Hematopoietic multipotent progenitor cell treated with erythropoietin and hydrocortisone succinate and interleukin-3 and kit ligand, for 8 days (in vitro differentiated cells): ENCODE results near the gene ZNF629.

Experiments
- DNase-seq: peaks from one replicate; pipeline ENCODE4 v3.0.0-alpha.2; 2015

Gene ZNF629

DNA sequence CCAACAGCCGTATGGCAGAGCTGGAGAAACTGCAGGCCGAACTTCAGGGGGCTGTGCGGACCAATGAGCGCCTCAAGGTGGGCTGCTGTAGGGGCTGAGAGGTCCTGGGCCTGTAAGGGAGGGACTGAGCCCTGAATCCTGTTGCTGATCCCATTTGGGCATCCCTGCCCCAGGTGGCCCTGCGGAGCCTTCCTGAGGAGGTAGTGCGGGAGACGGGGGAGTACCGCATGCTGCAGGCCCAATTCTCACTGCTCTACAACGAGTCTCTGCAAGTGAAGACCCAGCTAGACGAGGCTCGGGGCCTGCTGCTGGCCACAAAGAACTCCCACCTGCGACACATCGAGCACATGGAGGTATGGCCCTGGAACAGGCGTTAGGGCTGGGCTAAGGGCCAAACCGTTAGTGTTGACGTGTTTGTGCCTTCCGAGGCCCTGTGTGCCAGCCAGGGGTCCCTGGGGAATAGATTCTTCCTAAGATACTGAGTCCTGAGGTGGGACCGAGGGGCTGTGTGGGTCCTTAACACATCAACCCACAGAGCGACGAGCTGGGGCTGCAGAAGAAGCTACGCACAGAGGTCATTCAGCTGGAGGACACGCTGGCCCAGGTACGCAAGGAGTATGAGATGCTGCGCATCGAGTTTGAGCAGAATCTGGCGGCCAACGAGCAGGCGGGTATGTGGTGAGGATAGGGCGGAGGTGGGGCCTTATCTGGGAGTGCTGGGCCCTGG is 20.6 kb downstream of the ZNF629 start:
- peak; percentile 92 for DNase-seq

DNA sequence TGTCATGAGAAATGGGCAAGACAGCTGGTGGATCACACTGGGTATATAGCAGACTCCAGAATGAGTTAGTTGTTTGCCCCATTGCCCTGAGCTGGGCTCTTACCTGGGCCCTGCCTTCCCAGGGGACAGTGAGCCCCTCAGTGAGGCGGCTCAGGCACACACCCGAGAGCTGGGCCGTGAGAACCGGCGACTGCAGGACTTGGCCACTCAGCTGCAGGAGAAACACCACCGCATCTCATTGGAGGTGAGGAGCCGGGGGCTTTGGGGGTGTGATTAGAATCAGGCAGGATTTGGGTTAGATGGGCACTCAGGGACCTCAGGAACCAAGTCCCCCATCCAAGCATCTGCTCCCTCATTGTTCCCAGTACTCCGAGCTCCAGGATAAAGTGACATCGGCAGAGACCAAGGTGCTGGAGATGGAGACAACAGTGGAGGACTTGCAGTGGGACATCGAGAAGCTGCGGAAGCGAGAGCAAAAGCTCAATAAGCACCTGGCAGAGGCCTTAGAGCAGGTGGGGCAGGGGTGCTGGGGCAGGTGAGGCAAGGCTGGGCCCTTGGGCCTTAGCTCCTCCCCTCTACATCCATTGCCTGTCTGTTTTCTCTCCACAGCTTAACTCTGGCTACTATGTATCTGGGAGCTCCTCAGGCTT is 22.1 kb downstream of the ZNF629 start:
- DNase-seq = no peak

DNA sequence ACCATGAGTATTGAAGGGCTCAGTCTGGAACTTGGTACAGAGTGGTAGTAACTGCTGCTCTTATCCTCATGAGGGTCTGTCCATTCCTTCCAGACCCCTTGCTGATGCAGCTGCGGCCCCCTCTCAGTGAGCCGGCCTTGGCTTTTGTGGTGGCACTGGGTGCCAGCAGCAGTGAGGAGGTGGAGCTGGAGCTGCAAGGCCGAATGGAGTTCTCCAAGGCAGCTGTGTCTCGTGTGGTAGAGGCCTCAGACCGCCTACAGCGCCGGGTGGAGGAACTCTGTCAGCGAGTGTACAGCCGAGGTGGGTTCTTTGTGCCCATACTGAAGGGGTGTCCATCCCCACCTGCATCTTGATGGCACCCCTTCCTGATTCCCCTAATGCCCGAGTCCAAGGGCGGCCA is 22.9 kb downstream of the ZNF629 start:
- no peak for DNase-seq

DNA sequence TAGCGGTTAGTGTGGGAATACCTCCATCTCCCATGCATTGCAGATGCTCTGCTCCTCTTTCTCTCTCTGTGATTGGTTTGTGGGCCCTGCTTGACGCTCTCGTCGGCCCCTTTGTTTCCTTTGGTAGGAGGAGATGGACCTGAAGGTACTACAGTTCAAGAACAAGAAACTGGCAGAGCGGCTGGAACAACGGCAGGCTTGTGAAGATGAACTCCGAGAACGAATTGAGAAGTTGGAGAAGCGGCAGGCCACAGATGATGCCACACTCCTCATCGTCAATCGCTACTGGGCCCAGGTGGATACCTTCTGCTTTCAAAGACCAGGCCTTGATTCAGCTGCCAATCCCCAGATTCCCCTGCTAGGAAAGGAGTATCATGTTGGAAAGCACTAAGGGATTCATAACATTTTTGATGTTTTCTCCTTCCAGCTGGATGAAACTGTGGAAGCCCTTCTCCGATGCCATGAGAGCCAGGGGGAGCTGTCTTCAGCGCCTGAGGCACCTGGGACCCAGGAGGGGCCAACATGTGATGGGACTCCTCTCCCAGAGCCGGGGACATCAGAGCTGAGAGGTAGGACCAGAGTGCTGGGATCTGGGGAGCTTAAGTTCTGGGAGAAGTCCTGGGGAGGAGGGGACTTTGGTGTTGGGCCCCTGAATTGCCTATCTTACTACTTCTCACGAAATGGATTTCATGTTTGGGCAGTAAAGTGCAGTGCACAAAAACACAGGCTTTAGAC is 23.8 kb downstream of the ZNF629 start:
- no peak for DNase-seq

- peak; percentile 99 for DNase-seq
Measured at GRCh38 chr16:30761928-30762902, 24.8 kb downstream of the ZNF629 start, which contains the start of the genes CFAP119 and RNF40. Gene CFAP119 (minus strand): TSS chr16:30762062. CDS start chr16:30761748, 314 bp downstream. Gene RNF40 (plus strand): TSS chr16:30762322. CDS start chr16:30762546, 224 bp downstream.

DNA sequence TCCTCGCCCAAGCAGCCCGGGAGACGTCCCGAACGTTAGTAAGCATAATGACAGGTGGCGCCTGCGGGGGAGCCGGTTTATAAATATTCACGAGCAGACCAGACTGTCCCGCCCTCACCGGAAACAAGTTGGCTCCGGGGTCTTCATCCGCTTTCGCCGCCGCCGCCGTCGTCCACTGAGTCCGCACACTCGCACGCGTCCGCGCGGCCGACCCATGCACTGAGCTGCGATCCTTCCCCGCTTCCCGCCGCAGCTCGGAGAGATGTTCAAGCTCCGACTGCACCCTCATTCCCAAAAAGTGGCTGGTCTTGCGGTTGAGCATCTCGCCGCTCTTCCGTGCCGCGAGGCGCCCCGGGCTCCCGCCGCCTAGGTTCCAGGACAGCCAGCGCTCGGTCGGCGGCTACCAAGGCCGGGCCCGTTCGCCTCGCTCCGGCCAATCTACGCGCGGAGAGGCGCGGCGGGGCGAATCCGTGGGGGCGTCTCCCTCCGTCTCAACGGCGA is 25.5 kb downstream of the ZNF629 start:
- peak; percentile 62 for DNase-seq

DNA sequence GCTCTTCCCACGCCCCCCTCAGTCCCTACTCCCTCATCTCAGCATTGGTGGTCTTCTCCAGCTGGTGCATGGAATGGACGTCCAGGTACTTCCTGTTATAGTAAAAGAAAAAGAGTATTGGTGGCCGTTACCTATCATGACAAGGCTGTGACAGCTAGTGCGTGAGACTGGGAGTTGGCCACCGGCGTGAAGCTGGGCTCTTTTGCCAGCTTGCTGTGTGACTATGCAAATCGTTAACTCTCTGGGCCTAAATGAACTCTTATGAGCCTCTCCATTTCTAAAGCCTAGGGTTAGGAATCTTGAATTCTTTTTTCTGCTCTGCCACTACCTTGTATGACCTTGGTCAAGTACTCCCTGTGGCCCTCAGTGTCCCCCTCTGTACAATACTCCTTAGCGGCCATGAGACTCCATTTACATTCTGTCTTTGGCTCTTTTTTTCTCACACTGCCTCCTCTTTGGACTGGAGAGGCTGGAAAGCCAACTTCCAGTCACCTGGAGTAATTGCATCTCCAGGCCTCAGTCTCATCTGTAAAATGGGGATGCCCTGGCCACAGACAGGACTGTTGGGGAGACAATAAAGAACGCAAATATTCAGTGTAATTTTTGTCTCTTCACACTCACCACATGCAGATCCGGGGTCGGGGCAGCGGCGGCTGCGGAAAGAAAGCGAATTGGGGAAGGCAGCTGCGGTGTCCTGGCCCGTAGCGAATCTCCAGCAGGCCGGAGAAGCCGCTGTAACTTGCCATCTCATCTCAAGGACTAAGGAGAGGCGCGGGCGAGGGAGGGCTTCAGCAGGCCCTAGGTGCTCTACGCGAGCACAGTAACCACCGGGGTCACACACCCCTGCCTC is 26.2 kb downstream of the ZNF629 start:
- DNase-seq = no peak

DNA sequence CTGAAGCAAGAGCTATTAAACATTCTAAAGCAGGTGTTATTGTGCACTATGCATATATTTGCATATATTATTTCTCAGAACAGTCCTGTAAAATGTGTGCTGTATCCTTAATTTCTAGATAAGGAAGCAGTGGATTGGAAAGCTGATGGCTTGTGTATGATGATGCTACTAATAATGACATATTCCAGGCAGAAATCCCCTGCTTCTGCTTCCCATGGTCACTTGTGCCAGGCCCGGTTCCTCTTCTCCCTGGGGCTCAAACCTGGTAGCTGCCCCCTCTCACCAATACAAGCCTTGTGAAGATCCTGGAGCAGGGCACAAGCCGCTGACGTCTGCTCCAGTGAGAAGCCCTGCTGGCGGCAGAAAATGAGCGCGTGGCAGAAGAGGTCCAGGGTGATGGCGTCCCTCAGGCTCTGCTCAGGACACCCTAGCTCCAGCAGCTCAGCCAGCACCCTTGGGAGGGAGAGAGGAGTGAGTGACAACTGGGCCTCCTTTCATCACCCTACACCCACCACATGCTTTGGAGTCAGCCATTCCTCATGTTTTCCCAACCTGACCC is 26.9 kb downstream of the ZNF629 start:
- no peak for DNase-seq

- no peak for DNase-seq
Measured at GRCh38 chr16:30758988-30759491, 28.0 kb downstream of the ZNF629 start.

GRCh38 chr16:30757316-30757715 is 29.7 kb downstream of the ZNF629 start:
- no peak for DNase-seq

DNA sequence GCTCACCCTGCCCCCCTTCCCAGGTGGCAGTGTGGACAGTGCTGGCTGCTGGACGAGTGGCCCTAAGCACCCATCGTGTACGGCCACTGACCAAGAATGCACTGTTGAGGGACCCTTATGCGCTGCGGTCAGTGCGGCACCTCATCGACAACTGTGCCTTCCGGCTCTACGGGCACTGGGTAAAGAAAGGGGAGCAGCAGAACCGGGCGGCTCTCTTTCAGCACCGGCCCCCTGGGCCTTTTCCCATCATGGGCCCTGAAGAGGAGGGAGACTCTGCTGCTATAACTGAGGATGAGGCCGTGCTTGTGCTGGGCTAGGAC is 30.3 kb downstream of the ZNF629 start:
- no peak for DNase-seq

- DNase-seq = no peak
Measured at GRCh38 chr16:30755955-30756780, 30.8 kb downstream of the ZNF629 start.

- DNase-seq = no peak
Measured at GRCh38 chr16:30753596-30753995, 33.4 kb downstream of the ZNF629 start.

DNA sequence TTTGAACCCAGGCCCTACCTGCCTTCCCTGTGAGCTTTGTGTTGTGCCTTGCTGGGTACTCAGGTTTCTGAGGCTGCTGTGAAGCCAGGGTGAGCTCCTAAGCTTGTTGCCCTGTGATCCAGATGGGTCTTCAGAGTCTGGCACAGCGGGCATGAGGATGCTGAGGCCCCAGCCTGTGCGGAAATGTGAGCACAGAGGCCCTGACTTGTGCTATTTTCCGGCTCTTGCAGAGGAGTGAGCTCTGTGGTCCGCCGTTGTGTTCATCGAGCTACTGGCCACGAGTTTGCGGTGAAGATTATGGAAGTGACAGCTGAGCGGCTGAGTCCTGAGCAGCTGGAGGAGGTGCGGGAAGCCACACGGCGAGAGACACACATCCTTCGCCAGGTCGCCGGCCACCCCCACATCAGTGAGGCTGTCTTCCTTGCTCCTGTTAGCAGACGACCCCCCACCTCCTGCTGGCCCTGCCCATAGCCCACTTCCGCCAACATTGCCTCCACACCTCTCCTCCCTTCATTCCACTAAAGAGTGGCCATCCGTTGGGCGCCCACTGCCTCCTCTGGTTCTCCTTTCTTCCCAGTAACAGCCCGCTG is 36.0 kb downstream of the ZNF629 start:
- no peak for DNase-seq

DNA sequence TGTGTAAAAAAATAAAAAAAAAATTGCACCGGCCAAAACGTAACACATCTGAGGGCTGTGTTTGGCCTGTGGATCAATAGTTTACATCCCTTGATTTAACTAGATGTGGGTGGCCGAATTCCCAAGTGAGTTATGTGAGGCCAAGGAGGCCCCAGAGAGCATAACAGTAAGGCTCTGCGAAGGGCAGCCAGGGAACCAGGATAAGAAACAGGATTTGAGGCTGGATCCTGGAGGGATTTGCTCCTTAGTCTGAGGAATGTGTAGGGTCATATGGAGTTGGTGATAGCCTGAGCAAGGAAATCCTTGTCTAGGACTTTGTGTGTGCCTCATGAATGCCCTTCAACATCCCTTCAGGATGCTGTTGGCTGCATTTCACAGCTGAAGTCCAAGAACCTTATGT is 36.8 kb downstream of the ZNF629 start:
- DNase-seq = no peak

DNA sequence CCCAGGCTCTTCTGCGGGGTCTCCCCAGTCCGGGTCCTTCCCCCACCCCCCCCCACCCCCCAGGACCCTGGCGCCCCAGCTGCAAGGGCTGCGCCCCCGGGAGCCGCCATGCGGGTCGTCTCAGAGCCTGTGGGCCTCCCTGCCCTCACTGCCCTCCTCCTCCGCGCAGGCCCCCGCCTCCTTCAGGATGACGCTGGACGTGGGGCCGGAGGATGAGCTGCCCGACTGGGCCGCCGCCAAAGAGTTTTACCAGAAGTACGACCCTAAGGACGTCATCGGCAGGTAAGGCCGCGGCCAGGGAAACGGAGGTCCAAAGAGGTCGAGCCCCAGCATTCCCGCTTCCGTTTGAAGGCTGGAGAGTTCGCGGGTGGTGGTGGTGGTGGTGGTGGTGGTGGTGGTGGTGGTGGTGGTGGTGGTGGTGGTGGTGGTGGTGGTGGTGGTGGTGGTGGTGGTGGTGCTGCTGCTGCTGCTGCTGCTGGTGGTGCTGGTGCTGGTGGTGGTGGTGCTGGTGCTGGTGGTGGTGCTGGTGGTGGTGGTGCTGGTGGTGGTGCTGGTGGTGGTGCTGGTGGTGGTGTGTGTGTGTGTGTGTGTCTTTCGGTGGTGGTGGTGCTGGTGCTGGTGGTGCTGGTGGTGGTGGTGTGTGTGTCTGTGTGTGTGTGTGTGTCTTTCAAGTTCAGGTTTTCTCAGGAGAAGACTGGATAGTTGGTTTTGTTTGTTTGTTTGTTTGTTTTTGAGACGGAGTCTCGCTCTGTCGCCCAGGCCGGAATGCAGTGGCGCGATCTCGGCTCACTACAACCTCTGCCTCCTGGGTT is 38.2 kb downstream of the ZNF629 start:
- peak; percentile 33 for DNase-seq

DNA sequence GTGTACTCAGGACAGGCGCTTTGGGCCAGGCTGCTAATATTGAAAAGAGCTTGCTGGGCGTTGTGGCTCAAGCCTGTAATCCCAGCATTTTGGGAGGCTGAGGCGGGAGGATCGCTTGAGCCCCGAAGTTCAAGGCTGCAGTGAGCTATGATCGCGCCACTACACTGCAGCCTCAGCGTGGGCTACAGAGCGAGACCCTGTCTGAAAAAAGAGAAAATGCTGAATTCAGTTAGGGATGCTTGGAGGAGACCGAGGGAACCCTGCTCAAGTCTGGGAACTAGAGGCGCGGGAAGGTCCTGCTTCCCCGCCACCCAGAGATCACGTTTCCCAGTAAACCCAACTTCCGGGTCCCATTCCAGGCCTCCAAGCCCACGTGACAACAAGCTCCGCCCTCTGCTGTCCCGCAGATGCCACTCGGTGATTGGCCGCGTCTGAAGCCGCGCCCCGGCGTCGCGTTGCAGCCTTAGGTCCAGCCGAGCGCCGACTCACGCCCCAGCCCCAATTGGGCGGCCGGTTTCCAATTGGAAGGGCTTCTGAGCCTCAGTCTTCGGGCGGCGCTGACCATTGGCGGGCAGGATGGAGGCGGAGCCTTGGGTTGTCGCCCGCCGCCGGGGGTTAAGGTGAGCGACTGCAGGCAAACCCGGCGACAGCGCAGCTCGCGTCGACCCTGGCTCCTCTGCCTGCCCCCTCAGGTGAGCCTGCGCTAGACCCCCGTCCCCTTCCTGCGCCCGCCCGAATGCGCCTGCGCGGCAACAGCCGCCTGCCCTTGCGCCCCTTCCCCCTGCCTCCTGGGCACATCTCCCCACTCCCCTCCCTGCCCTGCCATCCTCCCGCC is 39.0 kb downstream of the ZNF629 start, which contains the start of gene PHKG2:
TSS of gene PHKG2 (plus strand) at position 627 of the 835 bp plus-strand sequence. CDS start 396 bp downstream, outside the sequence.
- DNase-seq = peak; percentile 99

GRCh38 chr16:30747331-30747730 is 39.7 kb downstream of the ZNF629 start:
- DNase-seq = peak; percentile 16
